RCC 7860 (cell line): ENCODE data around the gene RAC2.

ENCODE experiments used
- DNase-seq: peaks from one replicate; pipeline ENCODE4 v3.0.0-alpha.2; 2015; ENCODE audit warnings: low spot score
- FAIRE-seq: peaks from 2 replicates; lab custom pipeline; 2012; peaks lifted over from hg19 to GRCh38; lab: Jason Lieb, UNC

The RAC2 gene

DNA sequence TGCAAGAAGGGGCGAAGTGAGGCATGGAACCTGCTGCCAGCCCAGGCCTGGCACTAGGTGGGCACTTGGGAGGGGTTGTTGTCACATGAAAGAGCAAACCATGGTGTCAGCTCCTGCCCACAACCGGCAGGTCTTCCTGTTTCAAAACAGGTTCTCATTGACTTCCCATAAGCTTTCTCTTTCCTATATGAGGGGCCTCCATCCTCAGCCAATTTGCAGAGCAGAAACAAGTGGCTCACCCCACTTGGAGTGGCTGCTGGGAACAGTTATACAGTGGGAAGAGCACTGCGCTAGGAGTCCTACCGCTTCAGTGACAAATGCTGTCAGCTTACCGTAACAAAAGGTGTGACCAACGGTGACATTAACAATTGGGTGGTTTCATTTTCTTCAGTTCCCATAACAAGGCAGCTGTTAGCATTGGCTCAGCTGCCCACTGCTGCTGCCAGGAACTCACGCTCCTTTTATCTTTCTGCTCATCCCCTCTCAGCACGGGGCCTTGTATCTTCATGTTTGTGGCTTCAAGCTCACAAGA is 21.6 kb downstream of the RAC2 start:
- FAIRE-seq (no peak), DNase-seq (no peak)

DNA sequence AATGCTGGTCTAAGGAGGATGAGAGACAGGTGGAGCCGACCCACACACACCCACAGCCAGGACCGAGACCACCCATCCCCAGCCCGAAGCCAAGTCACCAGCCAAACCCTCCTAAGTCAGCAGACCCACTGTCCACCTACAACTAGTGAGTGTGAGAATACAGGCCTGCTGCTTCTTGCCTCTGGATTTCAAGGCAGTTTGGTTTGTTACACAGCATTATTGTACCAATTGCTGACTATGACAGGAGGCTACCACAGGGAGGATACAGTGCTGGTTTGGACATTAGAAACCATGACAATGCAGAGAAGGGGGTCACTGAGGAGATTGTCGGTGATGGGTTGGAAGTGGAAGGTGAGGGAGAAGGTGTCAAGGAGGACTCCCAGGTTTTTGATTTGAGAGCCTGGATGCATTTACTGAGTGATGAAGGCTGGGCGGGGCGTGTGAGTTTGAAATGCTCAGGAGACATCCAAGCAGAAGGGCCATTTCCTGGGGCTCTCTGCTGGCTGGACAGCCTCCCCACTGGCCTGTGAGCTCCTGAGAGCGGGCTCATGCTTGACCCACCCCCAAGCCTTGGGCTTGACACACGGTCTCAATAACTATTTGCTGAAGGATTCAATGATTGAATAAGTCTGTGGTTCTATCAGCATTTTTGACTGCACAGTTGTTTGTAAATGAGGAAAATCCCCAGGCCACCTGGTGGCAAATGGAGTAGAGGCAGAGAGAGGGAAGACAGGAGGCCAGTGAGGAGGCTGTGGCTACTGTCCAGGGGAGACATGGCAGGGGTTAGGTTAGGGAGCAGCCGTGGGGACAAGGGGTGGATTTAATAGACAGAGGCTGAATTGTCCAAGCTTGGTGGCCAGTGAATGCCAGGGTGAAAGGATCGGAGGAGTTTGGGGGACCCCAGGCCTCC is 22.4 kb downstream of the RAC2 start:
- DNase-seq = no peak
- FAIRE-seq = no peak

DNA sequence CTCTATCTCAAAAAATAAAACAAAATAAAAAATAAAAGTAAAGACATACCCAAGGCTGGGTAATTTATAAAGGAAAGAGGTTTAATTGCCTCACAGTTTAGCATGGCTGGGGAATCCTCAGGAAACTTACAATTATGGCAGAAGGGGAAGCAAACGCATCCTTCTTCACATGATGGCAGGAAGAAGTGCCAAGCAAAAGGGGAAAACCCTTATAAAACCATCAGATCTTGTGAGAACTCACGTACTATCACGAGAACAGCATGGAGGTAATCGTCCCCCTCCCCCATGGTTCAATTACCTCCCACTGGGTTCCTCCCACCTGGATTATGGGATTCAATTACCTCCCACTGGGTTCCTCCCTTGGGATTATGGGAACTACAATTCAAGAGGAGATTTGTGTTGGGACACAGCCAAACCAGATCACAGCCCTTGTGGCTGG is 23.5 kb downstream of the RAC2 start:
- no peak for DNase-seq
- FAIRE-seq = no peak

DNA sequence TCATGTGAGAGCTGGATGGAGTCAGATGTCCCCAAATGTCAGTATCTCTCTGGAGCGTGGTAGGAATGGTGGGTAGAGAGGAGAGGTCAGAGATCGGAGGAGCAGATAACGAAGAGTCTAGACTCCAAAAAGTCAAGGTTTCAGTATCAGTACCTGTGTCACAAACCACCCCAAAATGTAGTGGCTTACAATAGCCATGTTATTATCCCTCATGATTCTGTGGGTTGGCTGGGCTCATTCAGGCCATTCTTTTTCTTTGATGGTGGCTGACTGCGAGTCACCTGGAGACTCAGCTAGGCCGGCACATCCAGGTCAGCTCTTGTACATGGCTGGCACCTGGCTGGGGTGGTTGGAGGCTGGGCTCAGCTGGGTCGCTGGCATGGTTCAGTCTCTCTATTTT is 24.5 kb downstream of the RAC2 start:
- DNase-seq (no peak), FAIRE-seq (no peak)

DNA sequence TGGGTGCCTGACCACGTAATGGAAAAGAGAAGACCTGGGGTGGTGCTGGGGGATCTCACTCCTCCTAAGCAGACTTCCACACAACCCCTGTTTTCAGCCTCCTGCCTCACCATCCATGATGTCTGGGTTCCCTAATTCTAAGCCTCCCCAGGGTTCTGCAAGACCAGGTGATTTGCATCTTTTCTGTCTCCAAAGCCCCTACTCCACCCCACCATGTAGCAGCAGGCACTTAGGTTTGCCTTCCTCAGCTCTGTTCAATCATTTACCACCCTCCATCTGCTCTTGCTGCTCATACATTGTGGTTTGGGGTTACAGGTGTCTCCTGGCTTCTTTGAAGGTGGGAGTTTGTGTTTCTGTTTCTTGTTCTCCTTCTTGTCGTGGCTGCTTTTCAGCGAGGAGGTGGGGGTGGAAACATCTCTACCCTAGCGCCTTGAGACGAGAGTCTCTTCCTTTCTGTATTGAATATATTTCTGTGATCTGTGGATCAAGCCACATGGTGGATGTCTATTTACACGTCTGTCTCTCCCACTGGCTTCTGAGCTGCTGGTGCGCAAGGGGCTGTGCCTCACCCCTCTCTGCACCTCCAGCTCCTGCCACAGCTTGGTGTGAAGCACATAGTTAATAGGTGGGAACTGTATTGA is 25.2 kb downstream of the RAC2 start:
- DNase-seq (no peak), FAIRE-seq (no peak)

DNA sequence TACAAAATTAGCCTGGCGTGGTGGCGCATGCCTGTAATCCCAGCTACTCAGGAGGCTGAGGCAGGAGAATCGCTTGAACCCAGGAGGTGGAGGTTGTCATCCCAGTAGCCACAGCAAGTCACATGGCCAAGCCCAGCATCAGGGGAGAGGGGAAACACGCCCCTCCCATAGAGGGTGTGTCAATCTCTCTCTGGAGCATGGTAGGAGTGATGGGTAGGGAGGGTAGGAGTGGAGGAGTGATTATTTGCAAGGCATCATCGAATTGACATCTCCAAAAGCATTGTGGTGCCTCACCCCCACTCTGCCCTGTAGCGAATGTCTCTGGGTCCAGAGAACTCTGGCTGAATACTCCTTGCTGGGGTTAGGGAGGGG is 25.7 kb downstream of the RAC2 start:
- DNase-seq = no peak
- FAIRE-seq = no peak

DNA sequence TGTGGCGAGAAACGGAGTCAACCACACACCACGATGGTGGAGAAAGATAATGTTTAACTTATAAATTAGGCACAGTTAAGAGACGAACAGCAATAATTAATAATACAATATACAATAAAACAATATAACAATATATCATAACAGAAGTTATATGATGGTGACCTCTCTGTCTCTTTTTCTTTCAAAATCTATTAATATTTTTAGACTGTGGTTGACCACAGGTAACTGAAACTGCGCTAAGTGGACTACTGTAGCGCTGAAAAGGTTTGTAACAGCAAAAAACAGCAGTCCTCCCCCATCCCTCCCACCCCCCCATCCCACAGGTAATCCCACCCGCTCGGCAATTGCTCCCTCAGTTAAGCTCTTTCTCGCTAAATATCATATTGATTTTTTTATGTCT is 28.2 kb downstream of the RAC2 start:
- DNase-seq (no peak), FAIRE-seq (no peak)

DNA sequence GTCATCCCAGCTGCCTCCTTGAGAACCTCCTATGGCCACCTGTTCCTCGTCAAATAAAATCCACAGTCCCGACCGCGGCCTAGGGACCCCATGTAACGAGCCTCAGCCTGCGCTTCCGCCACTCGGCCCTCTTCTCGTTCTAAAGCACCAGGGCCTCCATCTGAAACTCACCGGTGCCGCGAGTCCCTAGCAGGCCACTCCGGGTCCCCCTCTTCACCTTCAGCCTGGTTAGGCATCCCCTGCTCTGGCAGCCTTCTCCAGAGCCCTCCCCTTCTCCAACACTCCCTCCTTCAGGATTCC is 29.4 kb downstream of the RAC2 start:
- FAIRE-seq = no peak
- DNase-seq = no peak

DNA sequence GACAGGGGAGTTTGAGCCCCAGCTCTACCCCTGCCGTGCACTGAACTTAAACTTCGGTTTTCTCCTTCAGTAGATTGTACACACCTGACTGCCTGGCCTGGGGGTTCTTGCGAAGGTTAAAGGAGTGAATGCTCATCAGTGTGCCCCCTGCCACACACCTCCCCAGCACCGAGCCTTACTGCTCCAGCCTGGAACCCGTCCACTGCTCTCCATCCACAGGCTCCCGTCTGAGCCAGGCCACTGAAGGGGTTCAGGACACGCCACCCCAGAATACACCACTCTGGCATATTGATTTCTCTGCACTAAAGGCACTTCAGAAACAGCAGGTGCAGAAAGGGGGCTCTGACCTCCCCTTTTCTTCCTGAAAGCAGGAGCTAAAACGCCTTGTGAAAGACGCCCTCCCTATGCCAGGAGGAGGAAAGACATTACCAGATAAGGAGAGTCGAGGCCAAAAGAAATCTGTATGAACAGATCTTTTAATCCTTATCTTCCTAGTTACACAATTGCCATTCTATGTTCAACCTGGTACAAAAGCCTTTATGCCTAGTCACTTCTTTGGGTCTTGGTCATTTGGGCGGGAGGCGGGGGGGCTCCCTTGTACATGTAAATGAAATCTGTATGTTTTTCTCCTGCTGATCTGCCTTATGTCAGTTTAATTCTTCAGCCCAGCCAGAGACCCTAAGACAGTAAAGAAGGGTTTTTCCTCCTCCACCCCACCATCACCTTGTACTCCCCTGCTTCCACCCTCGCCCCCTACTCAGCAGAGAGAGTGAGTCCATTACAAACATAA is 29.9 kb downstream of the RAC2 start:
- no peak for FAIRE-seq
- DNase-seq = no peak

DNA sequence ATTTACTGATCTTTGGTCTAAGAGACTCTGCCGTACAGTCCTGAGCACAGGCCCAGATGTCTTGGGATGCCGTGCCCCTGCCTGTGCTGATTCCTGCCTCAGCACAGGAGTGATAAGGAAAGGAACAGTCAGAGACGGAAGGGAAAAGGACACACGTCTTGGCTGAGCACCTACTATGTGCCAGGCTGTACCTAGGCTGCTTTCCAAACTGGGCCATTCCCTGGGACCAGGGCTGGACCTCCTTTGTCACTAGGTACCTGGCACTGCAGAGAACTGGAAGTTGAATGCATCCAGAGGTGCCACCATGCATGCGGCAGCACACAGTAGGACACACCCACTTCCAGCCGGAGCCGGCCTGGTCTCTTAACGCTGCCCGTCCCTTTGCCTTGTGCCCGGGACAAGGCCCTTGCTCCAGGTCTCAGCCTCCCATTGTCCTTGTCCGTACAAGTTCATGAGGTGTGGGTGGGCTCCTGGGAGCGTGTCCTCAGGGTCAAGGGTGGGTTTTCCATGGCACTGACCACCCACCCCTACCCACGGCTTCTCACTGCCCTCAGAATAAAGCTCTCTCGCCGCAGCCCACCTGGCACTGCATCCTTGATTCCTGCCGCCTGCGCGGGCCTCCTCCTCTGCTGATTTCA is 30.7 kb downstream of the RAC2 start:
- DNase-seq (no peak), FAIRE-seq (no peak)

DNA sequence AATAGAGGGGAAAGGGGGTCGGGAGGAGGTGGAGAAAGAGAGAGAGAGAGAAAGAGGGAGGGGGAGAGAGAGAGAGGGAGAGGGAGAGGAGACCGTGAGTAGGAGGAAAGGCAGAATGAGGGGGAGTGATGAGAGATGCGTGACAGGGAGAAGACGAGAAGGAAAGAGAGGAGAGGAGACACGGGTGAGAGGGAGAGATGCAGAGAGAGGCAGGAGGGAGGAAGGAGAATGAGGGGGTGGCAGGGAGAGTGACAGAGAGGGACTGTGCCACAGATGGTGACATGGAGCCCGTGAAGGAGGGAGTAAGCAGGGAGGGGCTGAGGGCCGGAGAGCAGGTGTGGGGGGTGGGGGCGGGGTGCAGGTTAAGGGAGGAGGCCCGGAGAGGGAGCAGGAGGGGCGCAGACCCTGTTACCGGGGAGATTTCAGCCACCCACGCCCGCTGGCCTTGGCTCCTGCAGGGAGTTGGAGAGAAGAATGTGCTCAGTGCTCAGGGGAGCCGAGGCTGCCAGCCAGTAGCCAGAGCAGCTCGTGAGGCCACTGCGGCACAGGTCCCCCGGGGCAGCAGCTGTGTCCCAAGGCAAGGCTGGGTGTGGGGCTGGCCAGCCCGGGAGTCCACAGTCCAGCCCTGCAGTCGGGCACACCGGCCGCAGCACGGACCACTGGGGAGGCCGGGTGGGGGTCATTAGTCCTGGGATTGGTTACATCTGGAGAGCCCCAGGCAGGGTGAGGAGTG is 31.7 kb downstream of the RAC2 start, which contains the start of gene SSTR3:
Gene SSTR3 (minus strand): TSS at position 304 of the 733 bp plus-strand sequence. CDS start 4,674 bp downstream, outside the sequence.
- FAIRE-seq = no peak

DNA sequence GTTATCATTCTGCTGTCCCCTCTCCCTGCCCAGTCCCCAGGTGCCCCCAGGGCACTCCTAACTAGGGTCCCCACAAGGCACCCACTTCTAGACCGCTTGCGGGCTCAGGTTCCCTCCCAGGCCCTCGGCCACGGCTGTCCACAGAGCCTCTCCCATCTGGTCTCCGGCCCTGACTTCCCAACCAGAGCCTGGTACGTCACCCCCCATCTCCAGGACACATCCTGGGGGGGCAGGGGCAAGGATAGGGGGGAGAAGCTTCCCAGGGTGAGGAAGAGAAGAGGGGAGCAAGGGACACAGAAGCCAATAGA is 32.2 kb downstream of the RAC2 start:
- FAIRE-seq = no peak
- DNase-seq = no peak

More for the DNA sequence above, 31.7 kb downstream of the RAC2 start, which contains the start of gene SSTR3:
- DNase-seq = no peak

DNA sequence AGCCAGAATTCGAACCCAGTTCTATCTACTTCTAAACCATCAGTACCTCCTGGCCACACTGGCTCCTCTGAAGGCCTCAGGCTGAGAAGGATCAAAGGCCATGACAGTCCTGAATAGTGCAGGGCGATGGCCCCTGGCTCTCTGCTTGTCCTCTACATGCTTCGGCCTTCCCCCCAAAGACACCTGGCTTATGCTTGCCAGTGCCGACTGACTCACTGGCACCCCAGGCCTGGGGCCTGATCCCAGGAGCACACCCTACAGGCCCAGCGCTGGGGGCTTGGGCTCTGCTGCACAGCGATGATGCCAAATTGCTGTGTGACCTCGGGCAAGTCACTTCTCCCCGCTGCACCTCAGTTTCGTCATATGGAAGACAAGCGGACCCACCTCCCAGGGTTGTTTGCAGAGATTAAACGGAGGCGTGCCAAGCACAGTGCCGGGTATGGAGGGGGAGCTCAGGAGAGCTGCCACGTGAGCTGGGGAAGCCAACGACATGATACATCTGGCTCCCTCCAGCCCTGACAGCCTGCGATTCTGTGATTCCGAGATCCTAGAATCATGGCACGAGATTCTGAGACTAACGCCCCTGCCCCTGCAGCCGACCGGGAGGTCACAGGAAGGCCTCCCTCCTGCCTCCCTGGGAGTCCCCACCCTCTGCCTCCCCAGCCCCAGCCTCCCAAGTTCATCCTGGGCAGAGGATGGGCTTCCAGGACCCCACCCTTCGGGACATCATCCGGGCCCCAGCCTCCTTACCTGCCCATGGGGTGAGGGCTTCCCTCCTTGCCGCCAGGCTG is 32.8 kb downstream of the RAC2 start:
- FAIRE-seq = no peak
- no peak for DNase-seq

DNA sequence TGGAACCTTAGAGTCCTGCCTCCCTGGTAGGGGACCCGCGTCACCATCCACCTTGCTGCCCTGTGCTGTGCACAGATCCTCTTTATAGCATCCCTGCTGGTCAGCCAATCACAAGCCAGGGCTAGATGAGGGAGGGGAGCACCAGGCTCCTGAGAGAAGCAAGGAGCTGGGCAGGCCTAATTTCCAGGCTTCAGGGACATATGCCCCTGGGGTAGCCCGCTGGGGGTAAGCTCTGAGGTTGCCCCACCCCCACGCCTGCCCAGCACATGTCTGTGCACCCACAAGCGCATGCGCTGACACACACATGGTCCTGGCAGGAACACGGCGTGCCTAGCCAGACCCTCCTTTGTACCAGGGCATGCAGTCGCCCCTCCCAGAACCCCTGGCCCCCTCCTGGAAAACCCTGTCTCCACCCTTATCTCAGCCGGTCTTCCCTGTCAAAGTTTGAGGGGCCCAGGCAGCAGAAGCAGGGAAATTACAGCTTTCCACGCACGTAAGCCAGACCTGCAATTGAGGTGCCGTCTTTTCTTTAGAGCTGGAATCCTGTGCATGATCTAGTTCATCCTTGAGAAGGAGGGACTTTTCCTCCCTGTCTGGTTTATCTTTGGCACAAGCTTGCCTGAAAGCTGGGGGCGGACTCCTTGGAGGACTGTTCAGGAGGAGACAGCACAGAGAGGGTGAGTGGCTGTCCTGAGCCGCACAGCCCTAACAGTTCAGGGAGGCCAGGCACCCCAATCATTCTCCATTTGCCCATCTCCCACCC is 33.8 kb downstream of the RAC2 start:
- FAIRE-seq (no peak), DNase-seq (no peak)

DNA sequence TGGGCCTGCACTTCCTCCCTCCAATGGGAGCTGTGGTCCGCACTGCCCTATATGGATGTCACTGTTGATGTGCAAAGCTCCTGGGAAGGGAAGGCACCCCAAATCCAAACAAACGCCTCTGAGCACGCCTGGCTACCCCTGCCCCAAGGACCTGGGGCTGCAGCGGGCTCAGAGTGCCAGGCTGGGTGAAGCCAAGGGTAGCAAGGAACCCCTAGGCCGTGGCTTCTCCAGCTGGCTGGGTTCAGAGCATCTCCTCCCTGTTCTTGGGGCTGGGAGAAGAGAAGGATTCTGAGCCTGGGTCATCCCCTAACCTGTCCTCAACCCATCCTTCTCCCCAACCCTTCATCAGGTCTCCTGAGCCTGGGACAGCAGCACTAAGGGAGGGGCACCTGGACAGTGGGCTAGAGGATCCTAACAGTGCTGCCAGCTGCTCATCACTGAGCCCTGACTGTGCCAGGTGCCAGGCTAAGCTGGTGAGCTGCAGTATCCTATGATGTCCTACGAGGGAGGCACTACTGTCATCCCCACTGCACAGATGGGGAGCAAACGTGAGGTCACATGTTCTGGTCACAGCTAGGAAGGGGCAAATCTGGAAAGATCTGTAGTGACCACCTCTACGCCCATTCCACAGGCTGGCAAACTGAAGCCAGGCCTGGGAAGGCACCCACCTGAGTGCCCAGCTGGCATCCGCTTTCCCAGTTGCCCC is 34.8 kb downstream of the RAC2 start:
- no peak for DNase-seq
- FAIRE-seq = no peak

DNA sequence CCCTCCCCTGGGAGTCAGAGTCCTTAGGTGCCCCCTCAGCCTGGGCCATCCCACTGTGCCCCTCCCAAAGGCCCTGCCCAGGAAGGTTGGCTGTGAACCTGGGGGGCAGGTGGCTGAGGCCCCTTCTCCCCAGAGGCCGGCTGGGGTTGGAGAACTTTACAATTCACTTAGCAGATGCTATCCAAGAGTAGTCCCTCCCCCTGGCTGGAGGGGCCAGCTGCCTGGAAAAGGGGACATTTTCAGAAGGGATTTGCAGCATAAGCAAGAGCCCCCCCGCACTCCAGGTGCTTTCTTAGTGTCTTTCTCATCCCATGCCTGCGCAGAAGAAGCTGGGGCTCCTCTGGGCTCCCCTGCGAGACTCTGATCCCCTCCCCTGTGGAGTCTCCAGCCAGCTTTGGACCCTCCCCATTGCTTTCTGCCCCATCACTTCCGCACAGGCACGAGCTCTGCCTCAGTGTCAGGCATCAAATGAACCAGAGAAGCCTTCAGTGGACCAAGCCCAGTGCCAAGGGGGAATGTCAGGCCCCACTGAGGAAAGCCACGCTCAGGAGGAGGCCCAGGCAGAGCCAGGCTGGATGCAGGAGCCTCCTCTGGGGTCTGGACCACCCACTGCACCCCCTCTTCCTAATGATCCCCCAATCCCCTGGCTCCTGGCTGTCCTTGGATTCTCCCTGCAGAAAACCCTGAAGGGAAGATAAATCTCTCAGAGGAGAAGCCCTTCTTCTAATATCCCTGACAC is 35.5 kb downstream of the RAC2 start:
- DNase-seq = no peak
- FAIRE-seq = no peak

DNA sequence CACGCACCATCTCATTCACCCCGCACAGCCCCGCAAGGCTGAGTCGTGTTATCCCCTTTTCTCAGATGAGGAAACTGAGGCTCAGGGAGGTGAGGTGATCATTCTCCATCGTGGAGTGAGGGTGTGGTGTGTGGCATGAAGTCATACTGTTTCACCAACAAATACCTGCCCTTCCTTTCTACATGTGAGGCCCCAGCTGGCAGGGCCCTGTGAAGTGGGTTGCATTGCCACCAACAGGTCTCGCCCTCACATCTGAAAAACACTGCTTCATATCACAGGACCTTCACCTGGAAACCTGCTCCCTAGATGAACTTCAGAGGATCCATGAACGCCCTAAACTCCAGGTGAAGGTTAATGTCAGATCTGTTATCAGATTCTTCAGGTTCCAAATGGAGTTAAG is 36.1 kb downstream of the RAC2 start:
- FAIRE-seq (no peak), DNase-seq (no peak)
